ENCODE results near the gene SLC10A4. TPM values are rescaled to one million over a fixed set of nuclear protein-coding genes. Genes with fewer than 3 reads are reported as not detected.

SLC10A4 gene
- total RNA-seq, 1 donor from 2014 or later = 0.24 TPM

DNA sequence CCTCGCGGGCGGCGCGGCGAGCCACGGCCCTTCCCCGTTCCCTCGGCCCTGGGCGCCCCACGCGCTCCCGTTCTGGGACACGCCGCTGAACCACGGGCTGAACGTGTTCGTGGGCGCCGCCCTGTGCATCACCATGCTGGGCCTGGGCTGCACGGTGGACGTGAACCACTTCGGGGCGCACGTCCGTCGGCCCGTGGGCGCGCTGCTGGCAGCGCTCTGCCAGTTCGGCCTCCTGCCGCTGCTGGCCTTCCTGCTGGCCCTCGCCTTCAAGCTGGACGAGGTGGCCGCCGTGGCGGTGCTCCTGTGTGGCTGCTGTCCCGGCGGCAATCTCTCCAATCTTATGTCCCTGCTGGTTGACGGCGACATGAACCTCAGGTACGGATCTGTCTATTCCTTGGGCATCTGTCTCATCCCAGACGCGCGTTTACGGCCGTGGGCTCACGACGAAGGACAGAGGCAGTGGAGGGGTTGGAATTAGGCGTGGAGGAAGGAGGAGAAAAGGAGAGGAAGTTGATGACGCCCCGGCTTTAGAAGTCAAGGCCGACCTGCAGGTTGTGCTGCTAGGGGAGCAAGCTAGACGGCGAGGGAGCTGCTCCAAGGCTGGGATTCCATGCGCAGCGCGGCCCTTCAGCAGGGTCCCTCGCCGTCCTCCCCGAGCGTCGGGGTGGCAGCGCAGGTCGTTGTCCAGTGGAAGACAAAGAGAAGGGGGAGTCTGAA, 792 bp downstream of the SLC10A4 start:
- H3K4me3 ChIP-seq = peak overlapping the region; percentile 41
- H3K4me2 ChIP-seq = peak overlapping the region; percentile 81
- Mint-ChIP-seq H3K27ac (no peak overlapping the region), H3K9me3 (peaks cover 6% of the 10 kb centered on the region), H3K4me3 (peak overlapping the region; percentile 77), H3K36me3 (peaks cover 4% of the 10 kb centered on the region), H3K27me3 (ENCODE audit: insufficient read depth, low read depth) (peaks cover 38% of the 10 kb centered on the region), H3K4me1 (peaks cover 8% of the 10 kb centered on the region)
- H3K36me3 ChIP-seq = no peaks in the 10 kb centered on the region
- no peak overlapping the region for H3K27ac ChIP-seq
- peaks cover 5% of the 10 kb centered on the region for H4K20me1 ChIP-seq (ENCODE audit: low read depth)
- no peaks in the 10 kb centered on the region for H3K9me3 ChIP-seq (ENCODE audit: low read depth)
- no peak overlapping the region for H3K9ac ChIP-seq
- peaks cover 19% of the 10 kb centered on the region for H3F3A ChIP-seq (ENCODE audit: low read depth)
- H3K79me2 ChIP-seq (ENCODE audit: low read depth) = no peaks in the 10 kb centered on the region
- H3K4me1 ChIP-seq = no peaks in the 10 kb centered on the region
- TF ChIP-seq EZH2phosphoT487 (IDR thresholded peaks at IDR 0.05) (peak; percentile 93), EZH2 (IDR thresholded peaks at IDR 0.05) (peak; percentile 94)
- TF ChIP-seq, protein P1, sequence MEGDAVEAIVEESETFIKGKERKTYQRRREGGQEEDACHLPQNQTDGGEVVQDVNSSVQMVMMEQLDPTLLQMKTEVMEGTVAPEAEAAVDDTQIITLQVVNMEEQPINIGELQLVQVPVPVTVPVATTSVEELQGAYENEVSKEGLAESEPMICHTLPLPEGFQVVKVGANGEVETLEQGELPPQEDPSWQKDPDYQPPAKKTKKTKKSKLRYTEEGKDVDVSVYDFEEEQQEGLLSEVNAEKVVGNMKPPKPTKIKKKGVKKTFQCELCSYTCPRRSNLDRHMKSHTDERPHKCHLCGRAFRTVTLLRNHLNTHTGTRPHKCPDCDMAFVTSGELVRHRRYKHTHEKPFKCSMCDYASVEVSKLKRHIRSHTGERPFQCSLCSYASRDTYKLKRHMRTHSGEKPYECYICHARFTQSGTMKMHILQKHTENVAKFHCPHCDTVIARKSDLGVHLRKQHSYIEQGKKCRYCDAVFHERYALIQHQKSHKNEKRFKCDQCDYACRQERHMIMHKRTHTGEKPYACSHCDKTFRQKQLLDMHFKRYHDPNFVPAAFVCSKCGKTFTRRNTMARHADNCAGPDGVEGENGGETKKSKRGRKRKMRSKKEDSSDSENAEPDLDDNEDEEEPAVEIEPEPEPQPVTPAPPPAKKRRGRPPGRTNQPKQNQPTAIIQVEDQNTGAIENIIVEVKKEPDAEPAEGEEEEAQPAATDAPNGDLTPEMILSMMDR (IDR thresholded peaks at IDR 0.05) = no peak
- H3K27me3 ChIP-seq = peaks cover 82% of the 10 kb centered on the region
- DNase-seq (ENCODE audit: low spot score) = peak; percentile 29
- H2AFZ ChIP-seq (replicated peaks) = peak overlapping the region; percentile 97

DNA sequence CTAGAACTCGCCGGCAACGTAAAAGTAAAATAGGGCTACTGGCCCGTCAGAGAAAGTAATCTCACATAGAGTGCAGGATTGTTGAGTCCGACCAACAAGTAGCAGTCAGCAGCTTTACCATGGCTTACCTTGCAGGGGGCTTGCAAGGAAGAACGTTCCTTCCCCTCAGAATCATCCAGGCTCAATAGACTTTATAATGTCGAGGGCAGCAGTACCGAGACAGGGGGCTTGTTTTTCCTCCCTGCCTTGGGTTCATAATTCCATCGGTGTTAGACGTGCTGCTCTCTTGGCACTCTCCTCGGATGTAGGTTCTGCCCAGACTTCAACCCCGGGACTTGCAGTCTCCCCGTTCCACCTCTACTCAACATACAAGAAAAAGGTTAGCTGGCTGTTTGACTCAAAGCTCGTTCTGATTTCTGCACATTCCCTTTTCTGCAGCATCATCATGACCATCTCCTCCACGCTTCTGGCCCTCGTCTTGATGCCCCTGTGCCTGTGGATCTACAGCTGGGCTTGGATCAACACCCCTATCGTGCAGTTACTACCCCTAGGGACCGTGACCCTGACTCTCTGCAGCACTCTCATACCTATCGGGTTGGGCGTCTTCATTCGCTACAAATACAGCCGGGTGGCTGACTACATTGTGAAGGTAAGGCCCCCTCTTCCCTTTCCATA, 1.5 kb downstream of the SLC10A4 start:
- Histone ChIP-seq H3K9ac (no peak overlapping the region), H4K20me1 (ENCODE audit: low read depth) (peaks cover 5% of the 10 kb centered on the region), H3K4me2 (no peak overlapping the region), H2AFZ (replicated peaks) (no peak overlapping the region), H3K27me3 (peaks cover 89% of the 10 kb centered on the region), H3F3A (ENCODE audit: low read depth) (peaks cover 21% of the 10 kb centered on the region), H3K79me2 (ENCODE audit: low read depth) (no peaks in the 10 kb centered on the region), H3K9me3 (ENCODE audit: low read depth) (no peaks in the 10 kb centered on the region), H3K4me1 (peaks cover 6% of the 10 kb centered on the region), H3K36me3 (no peaks in the 10 kb centered on the region), H3K27ac (no peak overlapping the region), H3K4me3 (no peak overlapping the region)
- peaks cover 45% of the 10 kb centered on the region for H3K27me3 Mint-ChIP-seq (ENCODE audit: insufficient read depth, low read depth)
- H3K4me1 Mint-ChIP-seq = peaks cover 8% of the 10 kb centered on the region
- peaks cover 6% of the 10 kb centered on the region for H3K9me3 Mint-ChIP-seq
- H3K4me3 Mint-ChIP-seq = peak overlapping the region; percentile 77
- TF ChIP-seq, protein P1 (IDR thresholded peaks at IDR 0.05) = no peak
- TF ChIP-seq EZH2 (IDR thresholded peaks at IDR 0.05) = no peak
- TF ChIP-seq EZH2phosphoT487 (IDR thresholded peaks at IDR 0.05) = no peak
- peaks cover 4% of the 10 kb centered on the region for H3K36me3 Mint-ChIP-seq
- DNase-seq (ENCODE audit: low spot score) = no peak
- no peak overlapping the region for H3K27ac Mint-ChIP-seq

DNA sequence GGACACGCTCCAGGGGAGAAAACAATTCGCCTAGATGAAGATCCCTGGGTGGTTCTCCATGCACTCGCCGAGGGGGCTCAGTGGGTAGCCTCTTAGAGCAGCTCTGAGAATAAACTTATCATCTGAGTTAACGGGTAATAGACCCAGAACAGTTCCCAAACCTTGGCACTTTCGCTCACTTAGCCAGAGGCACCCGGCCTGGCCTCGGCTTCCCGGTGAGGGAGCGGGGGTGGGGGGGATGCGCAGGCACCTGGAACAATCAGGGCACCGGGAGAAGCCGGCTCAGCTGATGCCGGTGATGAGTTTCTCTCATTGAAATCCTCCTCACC, 6.5 kb downstream of the SLC10A4 start:
- DNase-seq (ENCODE audit: low spot score) = no peak
- Histone ChIP-seq H3K4me3 (peak overlapping the region; percentile 53), H3K27ac (no peak overlapping the region), H4K20me1 (ENCODE audit: low read depth) (peaks cover 4% of the 10 kb centered on the region), H3F3A (ENCODE audit: low read depth) (peaks cover 36% of the 10 kb centered on the region), H3K9me3 (ENCODE audit: low read depth) (no peaks in the 10 kb centered on the region), H3K79me2 (ENCODE audit: low read depth) (no peaks in the 10 kb centered on the region), H3K36me3 (no peaks in the 10 kb centered on the region), H2AFZ (replicated peaks) (peak overlapping the region; percentile 93), H3K9ac (no peak overlapping the region), H3K4me1 (peaks cover 7% of the 10 kb centered on the region), H3K4me2 (peak overlapping the region; percentile 80), H3K27me3 (peaks cover 92% of the 10 kb centered on the region)
- TF ChIP-seq, protein P1 (IDR thresholded peaks at IDR 0.05) = no peak
- TF ChIP-seq EZH2 (IDR thresholded peaks at IDR 0.05) (no peak), EZH2phosphoT487 (IDR thresholded peaks at IDR 0.05) (no peak)
- Mint-ChIP-seq H3K4me1 (no peaks in the 10 kb centered on the region), H3K9me3 (peaks cover 5% of the 10 kb centered on the region), H3K27ac (no peak overlapping the region), H3K36me3 (peaks cover 4% of the 10 kb centered on the region), H3K4me3 (peak overlapping the region; percentile 78), H3K27me3 (ENCODE audit: insufficient read depth, low read depth) (peaks cover 35% of the 10 kb centered on the region)
